GM18868 (cell line): ENCODE measurements around the gene ERMN.
"Not testable (repeated sequence)": the region's sequence is repeated elsewhere in the genome, so short reads cannot be mapped to it uniquely, and the experiment has no call there.

Experiments
- ATAC-seq: cut with Tn5 transposase; IDR thresholded peaks from one replicate; pipeline ENCODE4 v1.9.1; 2021; ENCODE audit warnings: mild to moderate bottlenecking, moderate library complexity; ENCODE audit not compliant: unreplicated experiment

Gene ERMN

DNA sequence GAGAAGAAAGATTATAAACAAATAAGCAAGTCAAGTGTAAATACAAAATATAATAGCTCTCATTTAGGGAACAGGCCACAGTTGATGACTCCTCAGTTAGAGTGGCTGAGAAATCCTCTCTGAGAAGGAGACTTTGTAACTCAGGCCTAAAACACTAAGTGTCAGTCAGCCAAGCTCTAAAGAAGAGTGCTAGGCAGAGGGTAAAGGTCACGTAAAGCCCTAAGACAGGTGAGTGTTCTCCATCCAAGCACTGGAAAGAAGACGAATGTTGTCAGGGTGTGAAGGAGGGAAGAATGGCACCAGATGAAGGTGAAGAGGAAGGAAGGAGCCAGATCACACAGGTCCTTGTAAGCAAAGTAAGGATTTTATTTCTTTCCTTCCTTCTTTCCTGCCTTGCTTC is 24.3 kb downstream of the ERMN start:
- no peak for ATAC-seq

- no peak for ATAC-seq
Observed at GRCh38 chr2:157296958-157297357, 28.7 kb downstream of the ERMN start.

DNA sequence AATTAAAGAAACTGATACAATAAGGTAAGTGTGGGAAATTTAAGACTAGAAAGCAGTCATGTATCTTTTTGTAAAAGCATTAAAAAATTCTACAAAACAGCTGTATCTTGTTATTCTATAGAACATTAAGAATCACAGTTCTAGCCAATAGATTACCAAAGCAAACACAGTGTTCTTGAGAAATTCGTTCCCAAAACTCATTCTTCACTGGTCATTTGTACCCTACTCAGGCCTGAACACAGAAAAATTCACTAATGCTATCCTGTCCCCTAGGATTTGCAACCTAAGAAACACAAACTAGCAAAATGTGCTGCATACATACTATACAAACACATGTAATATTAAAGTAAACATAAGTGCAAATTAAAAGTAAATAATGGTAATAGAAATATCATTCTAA is 29.1 kb downstream of the ERMN start:
- ATAC-seq = no peak

- ATAC-seq = no peak
Observed at GRCh38 chr2:157292853-157293252, 32.8 kb downstream of the ERMN start.

- ATAC-seq = no peak
Observed at GRCh38 chr2:157291018-157291417, 34.6 kb downstream of the ERMN start.

DNA sequence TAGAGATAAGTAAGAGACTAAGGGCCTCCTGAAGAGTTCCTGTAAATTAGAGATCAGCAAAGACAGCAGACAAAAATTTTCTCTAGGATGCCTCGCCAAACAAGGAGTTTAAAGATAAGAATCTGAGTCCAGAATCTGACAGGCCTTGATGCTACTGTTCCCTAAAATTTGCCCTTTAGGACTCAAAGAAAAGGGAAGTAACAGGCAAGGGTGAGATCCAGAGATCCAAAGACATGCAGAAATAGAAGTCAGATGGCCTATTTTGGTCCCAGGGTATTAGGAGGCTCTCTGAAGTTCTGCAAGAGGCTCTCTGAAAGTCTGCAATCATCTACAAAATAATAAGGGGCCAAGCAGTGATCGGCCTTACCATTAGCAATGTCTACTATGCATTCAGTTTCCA is 35.1 kb downstream of the ERMN start:
- ATAC-seq = no peak

DNA sequence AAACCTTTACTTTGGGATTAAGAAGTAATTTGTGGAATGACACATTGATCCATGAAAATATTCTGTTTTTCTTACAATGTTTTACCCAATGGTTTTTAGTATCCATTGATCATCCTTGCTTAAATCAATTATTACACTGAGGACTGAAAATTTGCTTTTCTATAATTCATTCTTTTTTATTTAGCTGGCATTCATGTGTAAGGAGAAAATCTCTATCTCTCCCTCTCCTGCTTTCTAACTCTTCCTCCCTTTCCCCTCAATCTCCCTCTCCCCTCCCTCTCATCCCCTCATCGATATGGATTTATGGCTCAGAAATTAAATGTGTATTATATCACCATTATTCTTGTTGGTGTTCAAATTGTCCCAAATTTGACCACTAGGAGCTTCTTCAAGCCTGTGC is 38.5 kb downstream of the ERMN start:
- ATAC-seq = no peak

GRCh38 chr2:157283468-157283867 is 42.2 kb downstream of the ERMN start:
- no peak for ATAC-seq

DNA sequence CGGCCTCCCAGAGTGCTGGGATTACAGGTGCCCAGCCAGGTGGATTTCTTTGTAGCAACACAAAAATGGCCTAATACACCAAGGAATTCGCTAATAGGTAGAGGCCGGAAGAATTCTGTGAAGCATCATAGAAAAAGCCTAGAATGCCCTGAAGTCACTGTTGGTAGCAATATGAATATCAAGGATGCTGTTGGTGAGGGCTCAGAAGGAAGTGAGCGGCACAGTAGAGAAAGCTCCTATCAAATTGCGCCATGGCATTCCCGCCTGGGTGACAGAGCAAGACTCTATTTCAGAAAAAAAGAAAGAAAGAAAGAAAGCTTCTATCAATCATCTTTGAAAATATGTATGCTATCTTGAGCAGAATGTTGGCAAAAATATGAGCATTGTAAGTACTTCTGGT is 44.3 kb downstream of the ERMN start:
- ATAC-seq = no peak

DNA sequence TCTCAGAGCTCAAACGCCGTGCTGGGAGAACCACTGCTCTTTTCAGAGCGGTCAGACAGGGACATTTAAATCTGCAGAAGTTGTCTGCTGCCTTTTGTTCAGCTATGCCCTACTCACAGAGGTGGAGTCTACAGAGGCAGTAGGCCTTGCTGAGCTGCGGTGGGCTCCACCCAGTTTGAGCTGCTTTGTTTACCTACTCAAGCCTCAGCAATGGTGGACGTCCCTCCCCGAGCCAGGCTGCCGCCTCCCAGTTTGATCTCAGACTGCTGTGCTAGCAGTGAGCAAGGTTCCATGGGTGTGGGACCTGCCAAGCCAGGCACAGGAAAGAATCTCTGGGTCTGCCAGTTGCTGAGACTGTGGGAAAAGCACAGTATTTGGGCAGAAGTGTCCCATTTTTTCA is 46.3 kb downstream of the ERMN start:
- ATAC-seq = not testable (repeated sequence)

DNA sequence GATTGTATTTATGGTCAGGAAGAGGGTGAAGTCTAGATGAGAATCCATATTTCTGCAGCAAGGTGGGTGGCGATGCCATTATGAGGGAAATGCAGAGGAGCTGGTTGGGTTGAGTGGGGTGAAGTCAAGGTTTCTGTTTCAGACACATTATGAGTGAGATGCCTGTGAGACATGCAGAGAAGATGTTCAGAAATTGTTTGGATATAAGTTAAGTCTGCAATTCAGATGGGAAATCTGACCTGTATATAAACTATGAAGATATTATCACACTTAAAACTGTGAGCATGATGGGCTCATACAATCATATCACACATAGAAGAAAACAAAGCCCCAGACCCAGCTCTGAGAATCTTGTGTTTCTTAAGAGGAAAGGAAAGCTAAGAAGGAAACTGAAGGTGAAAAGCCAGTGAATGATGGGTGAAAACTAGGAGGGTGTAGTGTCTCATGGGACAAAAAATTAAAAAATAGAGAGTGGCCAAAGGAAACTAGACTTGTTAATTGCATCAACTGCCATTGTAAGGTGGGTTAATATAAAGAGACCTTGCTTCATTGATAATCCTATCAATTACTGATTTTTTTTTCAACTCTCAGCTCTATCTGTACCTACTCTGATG is 53.9 kb downstream of the ERMN start:
- ATAC-seq = peak; percentile 40

- ATAC-seq = peak; percentile 74
Observed at GRCh38 chr2:157269922-157270321, 55.7 kb downstream of the ERMN start.

DNA sequence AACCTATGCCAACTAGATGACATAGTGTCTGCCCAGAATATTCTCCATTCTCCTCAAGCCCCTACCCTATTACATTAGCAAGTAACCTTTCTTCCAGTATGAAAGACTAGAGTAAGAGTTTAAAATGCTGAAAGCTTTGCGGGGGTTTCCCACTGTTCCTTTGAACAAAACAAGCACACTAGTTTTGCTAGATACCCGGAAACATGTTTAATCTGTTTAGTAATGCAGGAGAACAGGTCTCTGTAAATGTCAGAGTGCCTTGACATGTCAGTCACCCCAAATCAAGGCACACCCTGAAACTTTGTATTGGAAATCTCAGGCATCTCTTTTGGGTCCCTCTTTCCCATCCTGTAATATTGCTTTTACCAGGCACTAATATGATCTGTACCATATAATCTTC is 56.6 kb downstream of the ERMN start:
- ATAC-seq = no peak
